HepG2 (cell line): Measurements from ENCODE around the gene ABCA8. TPM values are rescaled to one million over a fixed set of nuclear protein-coding genes. Genes with fewer than 3 reads are reported as not detected.
A peak's percentile ranks its signal among the peaks of the same experiment; 100 is the strongest.

Experiments
- CBX5 ChIP-seq: sonication (generic); formaldehyde crosslinking; IDR thresholded peaks from 2 replicates; pipeline ENCODE4 v1.4.0; 2020; ENCODE audit warnings: missing genetic modification reagents, borderline replicate concordance
- DMAP1 ChIP-seq: IDR thresholded peaks from 2 replicates; pipeline ENCODE4 v1.6.1; 2016
- EHMT2 ChIP-seq: fragments of 200-600 bp; sonication (generic); IDR thresholded peaks from 2 replicates; pipeline ENCODE4 v1.7.0; 2017; ENCODE audit warnings: antibody characterized with exemption, low read depth, low read length, borderline replicate concordance
- EP300 ChIP-seq, 3 experiments: sonication (generic) in 1 of 3; formaldehyde crosslinking in 1 of 3; IDR thresholded peaks; 2 replicates each; pipeline versions ENCODE4 v1.5.1 to v1.6.1; 2011 to 2020; ENCODE audit warnings: low read depth in 2 of 3, low read length in 2 of 3, borderline replicate concordance in 1 of 3, improper control_type of control experiment in 1 of 3, mild to moderate bottlenecking in 1 of 3, missing genetic modification reagents in 1 of 3, moderate library complexity in 1 of 3
- KLF16 ChIP-seq, 2 experiments: sonication (generic) in 1 of 2; formaldehyde crosslinking in 1 of 2; IDR thresholded peaks; 2 replicates each; pipeline versions ENCODE4 v1.6.1 to v1.8.0; 2016 to 2023; ENCODE audit warnings: missing genetic modification reagents in 2 of 2, missing compliant biosample characterization in 1 of 2
- MAF1 ChIP-seq: sonication (generic); formaldehyde crosslinking; IDR thresholded peaks from 2 replicates; pipeline ENCODE4 v1.5.0; 2020; ENCODE audit warnings: missing genetic modification reagents, borderline replicate concordance
- PBX2 ChIP-seq: IDR thresholded peaks from 2 replicates; pipeline ENCODE4 v1.6.1; 2016; ENCODE audit warnings: control low read depth
- TBX2 ChIP-seq: sonication (generic); formaldehyde crosslinking; IDR thresholded peaks from 2 replicates; pipeline ENCODE4 v1.5.0; 2020; ENCODE audit warnings: missing genetic modification reagents, mild to moderate bottlenecking, borderline replicate concordance
- ZBTB33 ChIP-seq: sonication (generic); formaldehyde crosslinking; IDR thresholded peaks from 2 replicates; pipeline ENCODE4 v1.4.0; 2020; ENCODE audit warnings: missing genetic modification reagents
- ZFP36L1 ChIP-seq: sonication (generic); formaldehyde crosslinking; IDR thresholded peaks from 2 replicates; pipeline ENCODE4 v1.8.0; 2022; ENCODE audit warnings: mild to moderate bottlenecking, missing genetic modification reagents, moderate library complexity
- ZNF230 ChIP-seq: sonication (generic); formaldehyde crosslinking; IDR thresholded peaks from 2 replicates; pipeline ENCODE4 v1.4.0; 2020; ENCODE audit warnings: mild to moderate bottlenecking, missing genetic modification reagents
- ZNF3 ChIP-seq: IDR thresholded peaks from 2 replicates; pipeline ENCODE4 v1.7.0; 2017; ENCODE audit warnings: inconsistent platforms
- ZNF331 ChIP-seq: sonication (generic); formaldehyde crosslinking; IDR thresholded peaks from 2 replicates; pipeline ENCODE4 v1.4.0; 2020; ENCODE audit warnings: missing genetic modification reagents
- ZNF354B ChIP-seq: sonication (generic); formaldehyde crosslinking; IDR thresholded peaks from 2 replicates; pipeline ENCODE4 v1.8.0; 2022; ENCODE audit warnings: mild to moderate bottlenecking, missing genetic modification reagents
- ZNF691 ChIP-seq: sonication (generic); formaldehyde crosslinking; IDR thresholded peaks from 2 replicates; pipeline ENCODE4 v1.4.0; 2020; ENCODE audit warnings: missing genetic modification reagents, low read depth, mild to moderate bottlenecking, borderline replicate concordance
- ZNF709 ChIP-seq: sonication (generic); formaldehyde crosslinking; IDR thresholded peaks from 2 replicates; pipeline ENCODE4 v1.5.0; 2020; ENCODE audit warnings: mild to moderate bottlenecking, missing genetic modification reagents
- ZSCAN30 ChIP-seq: sonication (generic); formaldehyde crosslinking; IDR thresholded peaks from 2 replicates; pipeline ENCODE4 v1.5.0; 2020; ENCODE audit warnings: mild to moderate bottlenecking, missing genetic modification reagents
- polyA plus RNA-seq, 8 experiments: library from polyadenylated mRNA; depleted of rRNA in 3 of 8; stranded (reverse) in 7 of 8; unstranded in 1 of 8; fragments of >200 nt; fragmentation: Illumina TruSeq in 4 of 8; extraction: Trizol in 4 of 8; gene quantifications; 2 replicates each; pipeline versions ENCODE4 v1.2.1 to v1.2.3, GENCODE V29; 2011 to 2016; ENCODE audit warnings: low read depth in 4 of 8, missing spikeins in 1 of 8, mixed read lengths in 1 of 8; ENCODE audit not compliant: insufficient read depth in 1 of 8
- total RNA-seq, 5 experiments: library from RNA; depleted of rRNA; stranded (reverse); fragments of >200 nt; fragmentation: Illumina TruSeq; extraction: Trizol; gene quantifications; 2 replicates each; pipeline ENCODE4 v1.2.3, GENCODE V29; 2016; ENCODE audit warnings: low read depth in 1 of 5
- TF ChIP-seq, protein P1 (sequence below): sonication (generic); formaldehyde crosslinking; IDR thresholded peaks from 2 replicates; pipeline ENCODE4 v1.5.0; 2020; ENCODE audit warnings: mild to moderate bottlenecking, low read depth, missing genetic modification reagents, borderline replicate concordance
- TF ChIP-seq, protein P2 (sequence below): sonication (generic); formaldehyde crosslinking; IDR thresholded peaks from 2 replicates; pipeline ENCODE4 v1.4.0; 2020; ENCODE audit warnings: missing genetic modification reagents, borderline replicate concordance

ABCA8 gene
- total and polyA plus RNA-seq, 2 of the 13 experiments (the other 11 are each of a cell fraction or from before 2014, with no cell fraction given) = 0.05 to 0.18 TPM

- 0 out of 2 replicates have a peak, but pooled peaks have one; percentile 45 for TF ChIP-seq ZNF691 (CRISPR knock-in tag)
- TF ChIP-seq ZFP36L1 (CRISPR knock-in tag) = peak; percentile 74; the same call in 1 of the 2 replicates
- peak; percentile 81 to 97; a peak in 3 of 4 replicates for TF ChIP-seq EP300 (IDR thresholded peaks at IDR 0.05; ENCODE audit: low read depth in 2 of 2, low read length in 2 of 2)
- TF ChIP-seq EP300 (CRISPR knock-in tag; IDR thresholded peaks at IDR 0.05; ENCODE audit: borderline replicate concordance) = peak; percentile 99
- TF ChIP-seq TBX2 (CRISPR knock-in tag) = peak; percentile 76
- TF ChIP-seq KLF16 (CRISPR knock-in tag; IDR thresholded peaks at IDR 0.05) = peak in 1 of 2 experiments; percentile 52; a peak in 1 of 4 replicates
- peak; percentile 45; the same call in 1 of the 2 replicates for TF ChIP-seq DMAP1 (CRISPR knock-in tag)
- 0 out of 2 replicates have a peak, but pooled peaks have one; percentile 40 for TF ChIP-seq ZSCAN30 (CRISPR knock-in tag)
- TF ChIP-seq, protein P1, sequence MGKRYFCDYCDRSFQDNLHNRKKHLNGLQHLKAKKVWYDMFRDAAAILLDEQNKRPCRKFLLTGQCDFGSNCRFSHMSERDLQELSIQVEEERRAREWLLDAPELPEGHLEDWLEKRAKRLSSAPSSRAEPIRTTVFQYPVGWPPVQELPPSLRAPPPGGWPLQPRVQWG (CRISPR knock-in tag) = no peak
- peak; percentile 38; the same call in 1 of the 2 replicates for TF ChIP-seq CBX5 (CRISPR knock-in tag)
- TF ChIP-seq ZNF354B (CRISPR knock-in tag) = no peak
- TF ChIP-seq, protein P2, sequence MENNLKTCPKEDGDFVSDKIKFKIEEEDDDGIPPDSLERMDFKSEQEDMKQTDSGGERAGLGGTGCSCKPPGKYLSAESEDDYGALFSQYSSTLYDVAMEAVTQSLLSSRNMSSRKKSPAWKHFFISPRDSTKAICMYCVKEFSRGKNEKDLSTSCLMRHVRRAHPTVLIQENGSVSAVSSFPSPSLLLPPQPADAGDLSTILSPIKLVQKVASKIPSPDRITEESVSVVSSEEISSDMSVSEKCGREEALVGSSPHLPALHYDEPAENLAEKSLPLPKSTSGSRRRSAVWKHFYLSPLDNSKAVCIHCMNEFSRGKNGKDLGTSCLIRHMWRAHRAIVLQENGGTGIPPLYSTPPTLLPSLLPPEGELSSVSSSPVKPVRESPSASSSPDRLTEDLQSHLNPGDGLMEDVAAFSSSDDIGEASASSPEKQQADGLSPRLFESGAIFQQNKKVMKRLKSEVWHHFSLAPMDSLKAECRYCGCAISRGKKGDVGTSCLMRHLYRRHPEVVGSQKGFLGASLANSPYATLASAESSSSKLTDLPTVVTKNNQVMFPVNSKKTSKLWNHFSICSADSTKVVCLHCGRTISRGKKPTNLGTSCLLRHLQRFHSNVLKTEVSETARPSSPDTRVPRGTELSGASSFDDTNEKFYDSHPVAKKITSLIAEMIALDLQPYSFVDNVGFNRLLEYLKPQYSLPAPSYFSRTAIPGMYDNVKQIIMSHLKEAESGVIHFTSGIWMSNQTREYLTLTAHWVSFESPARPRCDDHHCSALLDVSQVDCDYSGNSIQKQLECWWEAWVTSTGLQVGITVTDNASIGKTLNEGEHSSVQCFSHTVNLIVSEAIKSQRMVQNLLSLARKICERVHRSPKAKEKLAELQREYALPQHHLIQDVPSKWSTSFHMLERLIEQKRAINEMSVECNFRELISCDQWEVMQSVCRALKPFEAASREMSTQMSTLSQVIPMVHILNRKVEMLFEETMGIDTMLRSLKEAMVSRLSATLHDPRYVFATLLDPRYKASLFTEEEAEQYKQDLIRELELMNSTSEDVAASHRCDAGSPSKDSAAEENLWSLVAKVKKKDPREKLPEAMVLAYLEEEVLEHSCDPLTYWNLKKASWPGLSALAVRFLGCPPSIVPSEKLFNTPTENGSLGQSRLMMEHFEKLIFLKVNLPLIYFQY = no peak; the same call in 1 of the 2 replicates
- peak; percentile 85 for TF ChIP-seq PBX2
- no peak for TF ChIP-seq MAF1 (CRISPR knock-in tag)
- 0 out of 2 replicates have a peak, but pooled peaks have one; percentile 47 for TF ChIP-seq ZNF709 (CRISPR knock-in tag)
- TF ChIP-seq ZNF230 (CRISPR knock-in tag) = no peak
- 0 out of 2 replicates have a peak, but pooled peaks have one; percentile 17 for TF ChIP-seq ZNF3
- TF ChIP-seq ZBTB33 (CRISPR knock-in tag) = peak; percentile 36; the same call in 1 of the 2 replicates
- peak; percentile 36; the same call in 1 of the 2 replicates for TF ChIP-seq EHMT2
- TF ChIP-seq ZNF331 = peak; percentile 74
Measured at GRCh38 chr17:68821860-68822696, 133.1 kb downstream of the ABCA8 start (continued).
